GM12891 (cell line): ENCODE measurements around the gene FNDC3B.

Experiments used
- PAX5 ChIP-seq: IDR thresholded peaks from 2 replicates; pipeline ENCODE4 v1.6.1; 2011; ENCODE audit warnings: low read length, moderate library complexity, mild to moderate bottlenecking; ENCODE audit not compliant: insufficient read depth, severe bottlenecking
- POLR2A ChIP-seq: IDR thresholded peaks from 2 replicates; pipeline ENCODE4 v1.6.1; 2011; ENCODE audit warnings: low read depth, low read length, control low read depth
- POLR2AphosphoS5 ChIP-seq: IDR thresholded peaks from 2 replicates; pipeline ENCODE4 v1.6.1; 2011; ENCODE audit warnings: low read depth, low read length, control low read depth
- SPI1 ChIP-seq: IDR thresholded peaks from 2 replicates; pipeline ENCODE4 v1.6.1; 2011; ENCODE audit warnings: low read depth, low read length, control low read depth
- TAF1 ChIP-seq: IDR thresholded peaks from 2 replicates; pipeline ENCODE4 v1.6.1; 2011; ENCODE audit warnings: low read depth, low read length, control low read depth

- TF ChIP-seq POLR2AphosphoS5, result no peak
- no peak for TF ChIP-seq POLR2A
- no peak for TF ChIP-seq TAF1
- no peak for TF ChIP-seq SPI1
- no peak for TF ChIP-seq PAX5
Measured at GRCh38 chr3:172174513-172175253, 135.3 kb downstream of the FNDC3B start.
